Stimulated activated naive B cell treated with anti-CD40 and anti-IgM and Interleukin-4, amounts not matched to agents 10 μg/mL and 1 μg/mL and 100 μg/mL, for 72 hours (primary cell): Measurements from ENCODE around the gene MGAT1.

Source experiments
- ATAC-seq, 2 donors: fragments of 150-1000 bp; cut with Tn5 transposase; replicated peaks; 2 replicates each; pipeline ENCODE4 v1.10.0; 2021; ENCODE audit warnings: moderate library complexity in 1 of 2
- DNase-seq: peaks from one replicate; pipeline ENCODE4 v3.0.0; 2021
- H3K27ac Mint-ChIP-seq: one replicate; pipeline ENCODE4 v1.8.0; 2022; ENCODE audit warnings: mild to moderate bottlenecking, mixed read lengths
- H3K27me3 Mint-ChIP-seq, 2 donors: one replicate each; pipeline ENCODE4 v1.8.0; 2022; ENCODE audit warnings: mixed read lengths in 2 of 2
- H3K36me3 Mint-ChIP-seq, 2 donors: one replicate each; pipeline ENCODE4 v1.8.0; 2022; ENCODE audit warnings: mixed read lengths in 2 of 2, mild to moderate bottlenecking in 1 of 2
- H3K4me1 Mint-ChIP-seq, 2 donors: one replicate each; pipeline ENCODE4 v1.8.0; 2022; ENCODE audit warnings: mixed read lengths in 2 of 2, mild to moderate bottlenecking in 1 of 2
- H3K4me3 Mint-ChIP-seq, 2 donors: one replicate each; pipeline ENCODE4 v1.8.0; 2022; ENCODE audit warnings: mild to moderate bottlenecking in 2 of 2, mixed read lengths in 2 of 2, moderate library complexity in 1 of 2
- H3K9me3 Mint-ChIP-seq, 2 donors: one replicate each; pipeline ENCODE4 v1.8.0; 2022; ENCODE audit warnings: mixed read lengths in 2 of 2, mild to moderate bottlenecking in 1 of 2

The MGAT1 gene

GRCh38 chr5:180802325-180803180, at the start of gene MGAT1:
MGAT1 (minus strand) TSS chr5:180802806; CDS start chr5:180792971, 9,835 bp downstream.
- peak within 1 kb of the TSS; percentile 96 to 98 for H3K4me3 Mint-ChIP-seq
- H3K4me1 Mint-ChIP-seq = peaks cover 65 to 91% of the 10 kb centered on the region in 2 donors
- peak within 1 kb of the TSS; percentile 97 for H3K27ac Mint-ChIP-seq
- peak; percentile 48 to 51 for ATAC-seq
- H3K36me3 Mint-ChIP-seq = peaks cover 87 to 90% of the 10 kb centered on the region in 2 donors
- DNase-seq = peak; percentile 59
- H3K27me3 Mint-ChIP-seq = no peaks in the 10 kb centered on the region
- H3K9me3 Mint-ChIP-seq = peaks cover 0 to 4% of the 10 kb centered on the region in 2 donors

DNA sequence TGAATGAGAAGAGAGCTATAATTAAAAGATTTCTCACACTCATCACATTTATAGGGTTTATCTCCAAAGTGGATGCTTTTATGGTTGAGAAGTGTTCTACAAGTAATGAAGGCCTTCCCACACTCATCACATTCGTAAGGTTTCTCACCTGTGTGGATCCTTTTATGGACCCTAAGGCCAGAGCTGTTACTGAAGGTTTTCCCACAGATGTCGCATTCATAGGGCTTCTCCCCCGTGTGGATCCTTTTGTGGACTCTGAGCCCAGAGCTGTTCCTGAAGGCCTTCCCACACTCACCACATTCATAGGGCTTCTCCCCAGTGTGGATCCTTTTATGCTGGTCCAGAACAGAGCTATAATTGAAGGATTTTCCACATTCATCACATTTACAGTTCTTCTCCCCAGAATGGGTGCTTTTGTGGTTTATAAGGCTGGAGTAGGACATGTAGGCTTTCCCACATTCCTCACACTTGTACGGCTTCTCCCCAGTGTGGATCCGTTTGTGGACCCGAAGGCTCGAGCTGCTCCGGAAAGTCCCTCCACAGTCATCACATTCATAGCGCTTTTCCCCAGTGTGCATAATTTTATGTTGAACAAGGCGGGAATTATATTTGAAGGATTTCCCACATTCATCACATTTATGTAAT, 48.0 kb upstream of the MGAT1 start:
- H3K4me3 Mint-ChIP-seq = no peak overlapping the region
- no peaks in the 10 kb centered on the region for H3K27me3 Mint-ChIP-seq
- no peak for ATAC-seq
- H3K9me3 Mint-ChIP-seq = peaks cover 7 to 9% of the 10 kb centered on the region in 2 donors
- peaks cover 15 to 38% of the 10 kb centered on the region in 2 donors for H3K4me1 Mint-ChIP-seq
- DNase-seq = no peak
- H3K36me3 Mint-ChIP-seq = peaks cover 76 to 87% of the 10 kb centered on the region in 2 donors
- no peak overlapping the region for H3K27ac Mint-ChIP-seq

DNA sequence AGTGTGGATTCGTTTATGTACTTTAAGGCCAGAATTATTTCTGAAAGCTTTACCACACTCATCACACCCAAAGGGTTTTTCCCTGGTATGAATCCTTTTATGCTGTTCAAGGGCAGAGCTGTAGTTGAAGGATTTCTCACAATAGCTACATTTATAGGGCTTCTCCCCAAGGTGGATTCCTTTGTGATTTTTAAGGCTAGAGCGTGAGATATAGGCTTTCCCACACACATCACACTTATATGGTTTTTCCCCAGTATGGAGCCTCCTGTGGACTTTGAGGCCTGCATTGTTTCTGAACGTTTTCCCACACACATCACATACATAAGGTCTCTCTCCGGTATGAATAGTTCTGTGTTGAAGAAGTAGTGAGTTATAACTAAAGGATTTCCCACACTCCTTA, 47.2 kb upstream of the MGAT1 start:
- H3K27ac Mint-ChIP-seq = no peak overlapping the region
- H3K9me3 Mint-ChIP-seq = peaks cover 7 to 9% of the 10 kb centered on the region in 2 donors
- H3K4me1 Mint-ChIP-seq = peaks cover 12 to 33% of the 10 kb centered on the region in 2 donors
- DNase-seq (no peak), ATAC-seq (no peak)
- H3K27me3 Mint-ChIP-seq = no peaks in the 10 kb centered on the region
- H3K4me3 Mint-ChIP-seq = no peak overlapping the region
- peaks cover 73 to 84% of the 10 kb centered on the region in 2 donors for H3K36me3 Mint-ChIP-seq

DNA sequence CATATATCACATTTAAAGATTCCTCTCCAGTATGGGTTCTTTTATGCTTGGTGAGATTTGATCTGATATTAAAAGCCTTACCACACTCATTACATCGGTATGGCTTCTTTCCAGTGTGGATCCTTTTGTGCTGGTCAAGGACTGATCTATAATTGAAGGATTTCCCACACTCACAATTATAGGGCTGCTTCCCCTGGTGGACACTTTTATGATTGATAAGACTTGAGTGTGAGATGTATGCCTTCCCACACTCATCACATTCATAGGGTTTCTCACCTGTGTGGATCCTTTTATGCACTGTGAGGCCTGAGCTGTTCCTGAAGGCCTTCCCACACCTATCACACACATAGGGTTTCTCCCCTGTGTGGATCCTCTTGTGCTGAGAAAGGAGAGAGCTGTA, 46.3 kb upstream of the MGAT1 start:
- ATAC-seq (no peak), DNase-seq (no peak)
- peaks cover 9 to 24% of the 10 kb centered on the region in 2 donors for H3K4me1 Mint-ChIP-seq
- H3K4me3 Mint-ChIP-seq = no peak overlapping the region
- no peaks in the 10 kb centered on the region for H3K27me3 Mint-ChIP-seq
- H3K9me3 Mint-ChIP-seq = peaks cover 7 to 9% of the 10 kb centered on the region in 2 donors
- no peak overlapping the region for H3K27ac Mint-ChIP-seq
- peaks cover 69 to 75% of the 10 kb centered on the region in 2 donors for H3K36me3 Mint-ChIP-seq

- peaks cover 7 to 18% of the 10 kb centered on the region in 2 donors for H3K4me1 Mint-ChIP-seq
- no peak overlapping the region for H3K4me3 Mint-ChIP-seq
- no peak for DNase-seq
- peaks cover 65 to 72% of the 10 kb centered on the region in 2 donors for H3K36me3 Mint-ChIP-seq
- H3K27ac Mint-ChIP-seq = no peak overlapping the region
- no peak for ATAC-seq
- peaks cover 7 to 9% of the 10 kb centered on the region in 2 donors for H3K9me3 Mint-ChIP-seq
- no peaks in the 10 kb centered on the region for H3K27me3 Mint-ChIP-seq
Measured at GRCh38 chr5:180848265-180848664, 45.7 kb upstream of the MGAT1 start.

- peaks cover 9 to 11% of the 10 kb centered on the region in 2 donors for H3K9me3 Mint-ChIP-seq
- H3K27ac Mint-ChIP-seq = no peak overlapping the region
Measured at GRCh38 chr5:180847026-180847425, 44.4 kb upstream of the MGAT1 start.

GRCh38 chr5:180844858-180845257, 42.3 kb upstream of the MGAT1 start:
- peaks cover 4 to 7% of the 10 kb centered on the region in 2 donors for H3K9me3 Mint-ChIP-seq
- H3K27me3 Mint-ChIP-seq = no peaks in the 10 kb centered on the region
- ATAC-seq (no peak), DNase-seq (no peak)
- peaks cover 52 to 65% of the 10 kb centered on the region in 2 donors for H3K36me3 Mint-ChIP-seq
- H3K4me3 Mint-ChIP-seq = no peak overlapping the region
- H3K4me1 Mint-ChIP-seq = peaks cover 3 to 19% of the 10 kb centered on the region in 2 donors
- no peak overlapping the region for H3K27ac Mint-ChIP-seq

More at GRCh38 chr5:180847026-180847425, 44.4 kb upstream of the MGAT1 start:
- Mint-ChIP-seq H3K27me3 (no peaks in the 10 kb centered on the region), H3K36me3 (peaks cover 62 to 70% of the 10 kb centered on the region in 2 donors), H3K4me3 (no peak overlapping the region), H3K4me1 (peaks cover 3 to 15% of the 10 kb centered on the region in 2 donors)
- no peak for DNase-seq
- no peak for ATAC-seq

DNA sequence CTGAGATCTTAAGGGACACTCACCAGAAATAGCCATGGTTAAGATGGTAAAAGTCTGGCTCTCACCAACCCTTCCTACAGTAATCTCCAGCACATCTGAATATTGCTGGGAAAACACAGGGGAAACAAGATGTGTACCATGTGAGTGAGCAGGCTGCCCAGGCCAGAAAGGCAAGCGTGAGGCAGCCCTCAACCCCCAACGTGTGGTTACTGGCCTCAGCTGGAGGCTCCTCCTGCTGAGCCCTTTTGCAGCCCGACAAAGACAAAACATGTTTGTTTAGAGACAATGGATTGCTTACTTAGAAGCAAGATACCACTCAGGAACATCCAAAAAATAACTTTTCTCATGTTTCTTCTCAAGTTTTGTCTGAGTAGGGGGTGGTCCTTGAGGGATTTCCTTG, 41.8 kb upstream of the MGAT1 start:
- H3K36me3 Mint-ChIP-seq = peaks cover 50 to 65% of the 10 kb centered on the region in 2 donors
- no peak for ATAC-seq

GRCh38 chr5:180839935-180840334, 37.3 kb upstream of the MGAT1 start:
- H3K27ac Mint-ChIP-seq = no peak overlapping the region
- no peak overlapping the region for H3K4me3 Mint-ChIP-seq
- peaks cover 5 to 21% of the 10 kb centered on the region in 2 donors for H3K4me1 Mint-ChIP-seq
- DNase-seq (no peak), ATAC-seq (no peak)
- H3K9me3 Mint-ChIP-seq = peaks cover 4 to 10% of the 10 kb centered on the region in 2 donors
- no peaks in the 10 kb centered on the region for H3K27me3 Mint-ChIP-seq
- H3K36me3 Mint-ChIP-seq = peaks cover 30 to 58% of the 10 kb centered on the region in 2 donors

More for the DNA sequence above, 41.8 kb upstream of the MGAT1 start:
- no peak for DNase-seq
- Mint-ChIP-seq H3K9me3 (peaks cover 4 to 7% of the 10 kb centered on the region in 2 donors), H3K4me1 (peaks cover 3 to 19% of the 10 kb centered on the region in 2 donors), H3K27me3 (no peaks in the 10 kb centered on the region), H3K27ac (no peak overlapping the region), H3K4me3 (no peak overlapping the region)

DNA sequence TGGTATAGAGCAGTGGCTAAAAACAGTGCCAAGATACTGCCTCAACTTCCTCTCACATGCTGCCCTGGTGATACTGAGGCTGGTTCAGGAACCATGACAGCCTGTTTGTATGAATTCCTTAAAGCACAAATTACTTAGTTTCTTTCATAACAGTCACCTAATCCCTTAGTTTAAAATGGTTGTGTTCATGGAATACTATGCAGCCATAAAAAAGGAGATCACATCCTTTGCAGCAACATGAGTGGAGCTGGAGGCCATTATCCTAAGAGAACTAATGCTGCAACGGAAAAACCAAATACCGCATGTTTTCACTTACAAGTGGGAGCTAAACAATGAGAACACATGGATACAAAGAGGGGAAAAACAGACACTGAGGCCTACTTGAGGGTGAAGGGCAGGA, 36.6 kb upstream of the MGAT1 start:
- Mint-ChIP-seq H3K27ac (no peak overlapping the region), H3K27me3 (no peaks in the 10 kb centered on the region), H3K36me3 (peaks cover 37 to 65% of the 10 kb centered on the region in 2 donors), H3K9me3 (peaks cover 4 to 10% of the 10 kb centered on the region in 2 donors), H3K4me3 (no peak overlapping the region), H3K4me1 (peaks cover 7 to 28% of the 10 kb centered on the region in 2 donors)
- ATAC-seq = no peak
- no peak for DNase-seq

DNA sequence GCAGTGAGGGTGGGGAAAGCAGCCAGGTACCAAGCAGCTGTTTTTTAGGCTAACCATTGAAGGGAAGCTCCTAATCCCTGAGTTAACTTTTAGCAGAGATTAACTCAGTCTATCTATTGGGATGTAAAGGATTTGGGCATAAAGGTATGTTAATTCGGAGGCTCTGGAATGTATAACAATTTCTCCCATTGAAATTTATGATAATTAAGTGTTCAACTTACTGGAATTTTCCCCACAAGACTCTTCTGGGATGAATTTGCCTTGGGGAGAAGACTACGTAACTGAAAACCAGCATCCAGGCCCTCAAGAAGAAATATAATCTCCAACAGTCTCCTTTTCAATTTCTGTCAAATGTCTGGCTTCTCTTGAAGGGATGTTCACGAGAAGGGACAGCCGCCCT, 34.9 kb upstream of the MGAT1 start:
- Mint-ChIP-seq H3K9me3 (peaks cover 4 to 10% of the 10 kb centered on the region in 2 donors), H3K4me1 (peaks cover 19 to 46% of the 10 kb centered on the region in 2 donors), H3K36me3 (peaks cover 53 to 80% of the 10 kb centered on the region in 2 donors), H3K4me3 (no peak overlapping the region), H3K27ac (peak overlapping the region; percentile 37), H3K27me3 (no peaks in the 10 kb centered on the region)
- no peak for DNase-seq
- no peak for ATAC-seq

GRCh38 chr5:180832638-180833068, 30.0 kb upstream of the MGAT1 start:
- Mint-ChIP-seq H3K4me3 (peak overlapping the region; percentile 93 to 99), H3K27me3 (no peaks in the 10 kb centered on the region), H3K4me1 (peaks cover 39 to 72% of the 10 kb centered on the region in 2 donors), H3K36me3 (peaks cover 65 to 87% of the 10 kb centered on the region in 2 donors), H3K9me3 (peaks cover 7% of the 10 kb centered on the region in 2 donors), H3K27ac (peak overlapping the region; percentile 98)
- ATAC-seq (peak; percentile 20 to 26), DNase-seq (no peak)

DNA sequence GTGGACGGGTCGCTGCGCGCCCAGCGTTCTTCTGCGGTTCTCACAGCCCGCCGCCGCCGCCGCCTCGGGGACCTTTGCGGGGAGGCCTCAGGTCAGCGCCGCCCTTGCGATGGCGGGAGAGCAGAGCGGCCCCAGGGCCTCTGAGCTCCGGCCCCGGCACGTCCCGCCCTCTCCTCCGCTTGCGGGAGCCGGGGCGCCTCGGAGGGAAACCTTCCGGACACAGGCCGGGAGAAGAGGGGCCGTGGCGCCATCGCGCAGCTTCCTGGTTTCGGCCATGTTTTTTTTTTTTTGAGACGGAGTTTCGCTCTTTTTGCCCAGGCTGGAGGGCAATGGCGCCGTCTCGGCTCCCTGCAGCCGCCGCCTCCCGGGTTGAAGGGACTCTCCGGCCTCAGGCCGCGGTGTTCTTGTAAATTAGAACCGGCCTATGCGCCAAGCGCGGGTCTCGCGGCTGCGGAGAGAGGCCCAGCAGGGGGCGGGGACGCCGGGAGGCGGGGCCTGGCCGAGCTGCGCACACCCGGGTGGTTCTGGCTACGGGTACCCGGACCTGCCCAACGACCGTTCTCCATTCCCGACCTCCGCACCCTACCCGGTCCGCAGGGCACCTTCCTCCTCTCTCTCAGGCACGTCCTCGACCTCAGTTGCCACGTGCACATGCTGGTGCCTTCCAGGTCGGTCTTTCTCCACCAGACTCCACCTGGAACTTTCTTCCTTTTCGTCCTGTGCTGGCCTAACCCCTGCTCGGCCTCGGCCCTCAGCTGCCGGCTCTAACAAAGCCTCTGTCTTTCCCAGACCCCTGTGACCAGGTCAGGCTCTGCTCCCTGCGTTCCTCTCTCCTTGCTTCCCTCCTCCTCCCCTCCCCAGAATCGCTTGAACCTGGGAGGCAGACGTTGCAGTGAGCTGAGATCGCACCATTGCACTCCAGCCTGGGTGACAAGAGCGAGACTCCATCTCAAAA, 28.8 kb upstream of the MGAT1 start:
- Mint-ChIP-seq H3K27ac (peak overlapping the region; percentile 98), H3K9me3 (peaks cover 7% of the 10 kb centered on the region in 2 donors), H3K4me3 (peak overlapping the region; percentile 93 to 99), H3K4me1 (peaks cover 43 to 73% of the 10 kb centered on the region in 2 donors), H3K36me3 (peaks cover 64 to 80% of the 10 kb centered on the region in 2 donors), H3K27me3 (no peaks in the 10 kb centered on the region)
- DNase-seq (peak; percentile 86), ATAC-seq (peak; percentile 71 to 73)
